Renal pelvis (tissue), 4 donors: ENCODE measurements around the gene ARHGEF37. TPM values are rescaled to one million over a fixed set of nuclear protein-coding genes. Genes with fewer than 3 reads are reported as not detected.

Experiments used
- DNase-seq: peaks from one replicate; pipeline ENCODE4 v3.0.0-alpha.2; 2013
- polyA plus RNA-seq, 3 donors: library from polyadenylated mRNA; unstranded; fragments of 120-200 nt; gene quantifications; one replicate each; pipeline ENCODE4 v1.2.1, GENCODE V29; 2013; ENCODE audit not compliant: insufficient read length in 3 of 3

Gene ARHGEF37
- polyA plus RNA-seq, 3 donors: 4.6 to 5.8 (median 4.8) TPM

DNA sequence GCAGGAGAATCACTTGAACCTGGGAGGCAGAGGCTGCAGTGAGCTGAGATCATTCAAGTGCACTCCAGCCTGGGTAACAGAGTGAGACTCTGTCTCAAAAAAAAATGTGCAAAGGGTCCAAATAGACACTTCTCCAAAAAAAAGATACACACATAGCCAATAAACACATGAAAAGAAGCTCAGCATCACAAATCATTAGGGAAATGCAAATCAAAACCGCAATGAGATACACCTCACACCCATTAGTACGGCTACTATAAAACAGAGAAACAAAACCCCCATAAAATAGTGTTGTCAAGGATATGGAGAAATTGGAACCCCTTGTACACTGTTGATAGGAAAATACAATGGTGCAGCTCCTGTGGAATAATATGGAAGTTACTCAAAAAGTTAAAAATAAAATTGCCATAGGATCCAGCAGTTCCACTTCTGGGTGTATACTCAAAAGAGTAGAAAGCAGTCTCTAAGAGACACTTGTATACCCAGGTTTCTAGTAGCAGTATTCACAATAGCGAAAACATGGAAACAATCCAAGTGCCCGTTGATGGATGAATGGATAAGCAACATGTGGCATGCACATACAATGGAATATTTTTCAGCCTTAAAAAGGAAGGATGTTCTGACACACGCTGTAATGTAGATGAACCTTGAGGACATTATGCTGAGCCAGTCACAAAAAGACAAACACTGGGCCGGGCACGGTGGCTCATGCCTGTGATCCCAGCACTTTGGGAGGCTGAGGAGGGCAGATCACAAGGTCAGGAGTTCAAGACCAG is 91.6 kb downstream of the ARHGEF37 start:
- DNase-seq: no peak

DNA sequence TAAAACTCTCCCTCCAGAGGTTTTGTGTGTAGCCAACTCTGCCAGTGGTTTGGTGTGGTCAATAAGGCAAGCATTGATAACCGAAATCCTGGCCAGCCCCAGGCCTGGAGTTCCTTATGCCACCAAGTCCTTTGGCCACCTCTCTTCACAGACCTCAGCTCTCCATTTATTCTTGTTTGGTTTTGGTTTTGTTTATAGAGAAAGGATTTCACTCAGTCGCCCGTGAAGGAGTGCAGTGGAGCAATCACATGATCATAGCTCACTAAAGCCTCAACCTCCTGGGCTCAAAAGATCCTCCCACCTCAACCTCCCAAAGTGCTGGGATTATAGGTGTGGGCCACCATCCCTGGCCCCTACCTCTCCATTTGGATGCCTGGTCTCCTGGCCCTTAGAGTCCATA is 93.4 kb downstream of the ARHGEF37 start:
- no peak for DNase-seq

DNA sequence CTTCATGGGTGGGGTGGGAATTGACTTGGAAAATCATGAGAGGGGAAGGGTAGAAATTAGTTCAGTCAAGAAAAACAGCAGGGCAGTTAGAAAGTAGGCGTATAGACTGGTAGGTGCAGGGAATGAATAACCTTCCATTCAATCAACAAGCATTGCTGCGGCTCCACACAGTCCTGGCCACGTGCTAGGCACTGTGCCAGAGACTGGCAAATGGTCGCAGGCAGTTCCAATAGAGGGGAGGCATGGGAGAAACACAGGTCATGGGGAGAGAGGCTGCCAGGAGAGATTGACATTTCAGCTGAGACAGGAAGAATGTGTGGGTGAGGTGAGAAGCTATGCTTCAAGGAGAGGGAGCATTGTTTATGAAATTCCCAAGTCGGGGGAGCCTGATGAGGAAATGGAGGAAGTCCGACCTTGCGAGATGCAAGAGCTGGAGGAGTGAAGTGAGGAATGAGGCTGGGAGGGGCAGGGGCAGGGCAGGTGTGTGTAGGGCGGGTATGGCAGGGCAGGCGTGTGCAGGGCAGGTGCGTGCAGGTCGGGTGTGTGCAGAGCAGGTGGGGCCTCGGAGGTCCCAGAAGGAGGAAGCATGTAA is 94.4 kb downstream of the ARHGEF37 start:
- no peak for DNase-seq

DNA sequence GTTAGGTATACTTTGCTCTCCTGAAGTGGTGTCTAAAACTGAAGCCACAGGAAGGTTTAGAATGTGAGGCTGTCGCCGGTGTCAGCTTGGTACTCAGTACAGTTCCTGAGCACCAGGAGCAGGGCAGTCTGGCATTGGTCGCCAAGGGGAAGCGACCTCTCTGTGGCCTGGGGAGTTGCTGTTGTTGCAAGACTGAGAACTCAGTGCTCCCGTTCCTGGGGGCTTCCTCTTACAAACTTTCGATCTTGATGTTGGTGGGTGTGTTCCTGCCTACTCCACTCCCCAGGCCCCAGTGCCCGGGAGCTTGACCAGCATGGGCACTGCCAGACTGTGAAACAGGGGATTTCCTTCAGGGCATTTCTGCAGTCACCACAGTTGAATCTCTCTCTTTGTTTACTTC is 96.4 kb downstream of the ARHGEF37 start:
- DNase-seq: no peak

DNA sequence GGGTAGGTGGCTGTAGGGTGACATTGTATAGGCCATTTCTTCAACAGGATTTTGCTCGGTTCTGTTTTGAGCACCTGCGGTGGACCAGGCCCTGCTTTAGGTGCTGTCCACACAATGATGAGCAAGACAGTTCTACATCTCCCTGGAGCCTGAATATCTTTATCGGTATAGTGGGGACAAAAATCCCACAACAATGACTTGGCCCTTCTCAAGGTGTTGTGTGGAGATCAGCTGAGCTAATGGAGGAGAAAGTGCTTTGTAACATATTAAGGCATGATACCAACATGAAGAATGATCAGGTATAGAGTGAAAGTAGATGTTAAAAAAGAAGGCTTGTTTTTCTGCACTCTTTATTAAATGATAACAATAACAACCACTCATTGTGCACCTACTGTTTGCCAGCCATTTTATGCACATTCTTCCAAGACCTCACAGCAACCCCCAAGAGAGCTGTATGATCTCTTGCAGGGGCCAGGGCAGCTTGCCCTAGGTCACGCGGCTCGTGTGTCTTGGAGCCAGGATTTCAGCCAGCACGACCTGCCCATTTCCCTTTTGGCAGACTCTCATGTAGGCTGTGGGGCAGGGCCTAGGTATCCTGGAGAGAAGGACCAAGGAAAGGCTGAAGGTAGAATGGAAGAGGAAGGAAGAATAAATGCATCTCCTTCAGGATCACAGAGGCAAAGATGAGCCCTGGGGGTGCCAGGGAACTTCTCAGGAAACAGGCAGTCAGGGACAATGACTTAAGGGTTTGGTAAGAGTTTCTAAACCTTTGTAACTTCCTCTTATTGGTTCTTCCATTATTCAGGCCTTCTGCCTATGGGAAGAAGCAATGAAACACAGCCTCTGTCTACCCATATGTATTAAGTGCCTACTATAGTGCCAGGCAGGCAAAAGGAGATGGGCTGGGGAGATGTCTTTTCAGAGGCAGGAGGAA is 98.8 kb downstream of the ARHGEF37 start:
- DNase-seq: no peak

DNA sequence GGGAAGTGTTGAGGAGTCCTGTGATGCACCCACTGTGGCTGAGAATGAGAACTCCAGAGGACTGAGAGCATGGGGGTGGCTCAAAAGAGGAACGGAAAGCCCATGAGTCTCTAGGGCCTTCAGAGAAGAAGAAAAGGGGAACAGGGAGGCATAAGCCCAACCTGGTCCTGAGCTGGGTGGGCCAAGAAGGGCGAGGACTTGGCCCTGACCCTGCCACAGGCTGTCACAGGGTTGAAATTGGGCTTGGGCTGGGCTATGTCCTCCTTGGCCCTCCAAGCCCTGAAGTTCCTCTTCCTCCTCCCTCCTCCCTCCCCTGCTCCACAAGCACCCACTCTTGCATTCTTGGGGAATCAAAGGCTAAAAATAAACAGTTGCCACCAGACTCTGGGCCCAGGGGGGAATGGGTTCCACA is 99.5 kb downstream of the ARHGEF37 start:
- DNase-seq: no peak

DNA sequence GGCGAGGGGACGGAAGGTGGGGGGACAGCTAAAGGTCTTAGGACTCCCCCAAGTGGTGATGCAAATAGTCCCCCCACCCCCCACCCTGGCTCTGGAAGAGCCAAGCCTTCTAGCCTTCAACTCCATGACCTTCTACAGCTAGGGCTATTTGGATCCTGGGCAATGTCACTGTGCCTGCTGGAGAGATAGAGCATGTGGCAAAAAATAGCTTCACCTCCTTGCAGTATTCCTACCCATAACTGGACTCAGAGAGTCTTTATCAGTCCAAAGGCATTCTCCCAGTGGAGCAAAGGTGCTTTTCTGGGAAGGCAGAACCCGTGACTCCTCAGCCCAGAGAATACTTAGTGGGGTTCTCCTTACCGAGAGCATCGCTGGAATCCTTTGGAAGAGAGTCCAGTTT is 100.0 kb downstream of the ARHGEF37 start:
- no peak for DNase-seq

DNA sequence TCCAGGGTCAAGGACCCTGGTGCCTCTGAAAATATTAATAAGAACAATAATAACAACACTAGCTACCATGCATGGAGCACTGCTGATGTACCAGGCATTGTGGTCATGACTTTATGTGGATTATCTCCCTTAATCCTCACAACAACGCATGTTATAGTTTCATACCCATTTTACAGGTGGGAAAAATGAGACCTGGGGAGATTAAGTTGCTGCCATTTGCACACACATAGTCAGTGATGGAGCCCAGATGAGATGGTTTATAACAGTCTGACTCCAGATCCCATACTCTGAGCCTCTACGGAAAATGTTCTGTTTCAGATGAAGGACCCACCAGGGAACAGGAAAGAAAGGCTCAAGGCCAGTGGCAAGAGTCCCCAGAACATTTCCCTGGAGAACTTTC is 100.6 kb downstream of the ARHGEF37 start:
- DNase-seq: no peak

DNA sequence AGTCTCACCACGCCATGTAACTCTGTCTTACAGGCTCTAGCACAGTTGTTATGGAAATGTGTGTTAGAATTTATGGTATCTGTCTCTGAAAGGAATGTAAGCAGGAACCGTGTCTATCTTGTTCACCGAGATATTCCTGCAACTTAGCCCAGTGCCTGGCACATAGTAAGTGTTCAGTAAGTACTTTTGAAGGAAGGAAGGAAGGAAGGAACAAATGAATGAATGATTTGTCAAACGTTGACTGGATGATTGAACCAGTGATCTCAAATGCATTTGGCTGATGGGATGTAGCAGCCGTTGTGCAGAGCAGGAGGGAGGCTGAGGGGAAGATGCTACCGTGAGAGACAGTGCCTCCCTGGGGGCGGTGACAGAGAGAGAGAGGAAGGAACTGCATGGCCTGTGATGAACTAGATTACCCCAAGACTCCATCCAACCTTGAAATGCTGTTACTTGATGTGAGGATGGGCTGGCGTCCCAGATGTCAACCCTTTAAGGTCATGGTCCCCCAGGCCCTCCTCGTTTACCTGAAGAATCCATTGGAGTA is 101.3 kb downstream of the ARHGEF37 start:
- DNase-seq: no peak

DNA sequence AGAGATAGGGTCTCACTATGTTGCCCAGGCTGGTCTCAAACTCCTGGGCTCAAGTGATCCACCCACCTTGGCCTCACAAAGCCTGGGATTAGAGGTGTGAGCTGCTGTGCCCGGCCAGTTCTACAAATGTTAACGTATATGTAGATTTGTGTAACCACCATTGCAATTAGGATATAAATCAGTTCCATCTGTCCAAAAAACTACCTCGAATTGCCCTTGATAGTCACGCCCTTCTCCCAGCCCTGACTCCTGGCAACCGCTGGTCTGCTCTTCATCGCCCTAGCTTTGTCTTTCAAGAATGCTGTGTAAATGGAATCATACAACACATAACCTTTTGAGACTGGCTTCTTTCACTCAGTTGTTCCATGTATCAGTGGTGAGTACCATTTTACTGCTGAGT is 102.7 kb downstream of the ARHGEF37 start:
- no peak for DNase-seq

DNA sequence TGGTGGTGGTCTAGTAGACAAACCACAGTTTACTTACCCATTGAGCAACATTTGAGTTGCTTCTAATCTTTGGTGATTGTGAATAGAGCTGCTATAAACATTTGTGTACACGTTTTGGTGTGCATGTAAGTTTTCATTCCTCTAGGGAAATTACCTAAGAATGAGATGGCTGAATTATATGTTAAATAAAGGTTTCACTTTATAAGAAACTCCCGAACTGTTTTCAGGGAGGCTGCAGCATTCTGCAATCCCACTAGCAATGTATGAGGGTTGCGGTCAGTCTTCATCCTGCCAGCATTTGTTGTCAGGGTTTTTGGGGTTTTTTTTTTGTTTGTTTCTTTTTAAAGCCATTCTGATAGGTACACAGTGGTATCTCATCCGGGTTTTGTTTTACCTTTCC is 103.1 kb downstream of the ARHGEF37 start:
- DNase-seq: no peak

Other genes starting within 250 kb of the ARHGEF37 start
- 10 to 100 TPM; 15.3 to 20.9 (median 19.5) TPM for gene GRPEL2, start 236.0 kb upstream of the ARHGEF37 start, polyA plus RNA-seq
- 10 to 100 TPM; 18.0 to 20.1 (median 19.6) TPM for gene PCYOX1L, start 223.5 kb upstream of the ARHGEF37 start, polyA plus RNA-seq
- 1 to 10 TPM; 1.3 to 2.1 (median 1.5) TPM for gene IL17B, start 202.2 kb upstream of the ARHGEF37 start, polyA plus RNA-seq
- 100 to 1,000 TPM; 171 to 182 (median 175) TPM for gene CSNK1A1, start 30.1 kb upstream of the ARHGEF37 start, polyA plus RNA-seq
- 1 to 10 TPM; 1.4 to 2.4 (median 2.3) TPM for gene PPARGC1B, start 148.8 kb downstream of the ARHGEF37 start, polyA plus RNA-seq